ENCODE measurements around the gene ARNT2. TPM values are rescaled to one million over a fixed set of nuclear protein-coding genes. Genes with fewer than 3 reads are reported as not detected.

The ARNT2 gene
- total and polyA plus RNA-seq, 2 donors, result 1.4 to 2.4 TPM

- 97% methylated on average over 3 of the region's 3 CpGs for WGBS
Observed at GRCh38 chr15:80494756-80495155, 90.6 kb downstream of the ARNT2 start.

GRCh38 chr15:80495401-80495942 lies 91.3 kb downstream of the ARNT2 start:
- no peak overlapping the region for H3K4me3 ChIP-seq (ENCODE audit: low read length in 2 of 2)
- DNase-seq (ENCODE audit: low read depth in 6 of 9, low spot score in 9 of 9), result no peak
- no peak overlapping the region for H3K27ac ChIP-seq (ENCODE audit: low read depth in 1 of 2, low read length in 1 of 2)
- WGBS, result 96% methylated on average over 2 of the region's 2 CpGs
- H3K4me1 ChIP-seq (ENCODE audit: control insufficient read depth in 2 of 2, insufficient read depth in 2 of 2, low read length in 2 of 2), result no peaks in the 10 kb centered on the region
- H3K27me3 ChIP-seq (ENCODE audit: control insufficient read depth in 2 of 2, insufficient read depth in 1 of 2, low read length in 1 of 2), result no peaks in the 10 kb centered on the region
- H3K36me3 ChIP-seq (ENCODE audit: control insufficient read depth in 2 of 2, insufficient read depth in 2 of 2, low read length in 1 of 2), result no peaks in the 10 kb centered on the region
- H3K9me3 ChIP-seq (ENCODE audit: control insufficient read depth in 2 of 2, insufficient read depth in 1 of 2, low read length in 1 of 2), result no peaks in the 10 kb centered on the region

More at GRCh38 chr15:80494756-80495155, 90.6 kb downstream of the ARNT2 start:
- Histone ChIP-seq H3K27ac (ENCODE audit: low read depth in 1 of 2, low read length in 1 of 2) (no peak overlapping the region), H3K27me3 (ENCODE audit: control insufficient read depth in 2 of 2, insufficient read depth in 1 of 2, low read length in 1 of 2) (no peaks in the 10 kb centered on the region), H3K4me3 (ENCODE audit: low read length in 2 of 2) (no peak overlapping the region), H3K36me3 (ENCODE audit: control insufficient read depth in 2 of 2, insufficient read depth in 2 of 2, low read length in 1 of 2) (no peaks in the 10 kb centered on the region), H3K4me1 (ENCODE audit: control insufficient read depth in 2 of 2, insufficient read depth in 2 of 2, low read length in 2 of 2) (no peaks in the 10 kb centered on the region), H3K9me3 (ENCODE audit: control insufficient read depth in 2 of 2, insufficient read depth in 1 of 2, low read length in 1 of 2) (no peaks in the 10 kb centered on the region)
- DNase-seq (ENCODE audit: low read depth in 6 of 9, low spot score in 9 of 9), result no peak

- Histone ChIP-seq H3K9me3 (ENCODE audit: control insufficient read depth in 2 of 2, insufficient read depth in 1 of 2, low read length in 1 of 2) (no peaks in the 10 kb centered on the region), H3K27ac (ENCODE audit: low read depth in 1 of 2, low read length in 1 of 2) (no peak overlapping the region), H3K4me3 (ENCODE audit: low read length in 2 of 2) (no peak overlapping the region), H3K36me3 (ENCODE audit: control insufficient read depth in 2 of 2, insufficient read depth in 2 of 2, low read length in 1 of 2) (no peaks in the 10 kb centered on the region), H3K4me1 (ENCODE audit: control insufficient read depth in 2 of 2, insufficient read depth in 2 of 2, low read length in 2 of 2) (no peaks in the 10 kb centered on the region), H3K27me3 (ENCODE audit: control insufficient read depth in 2 of 2, insufficient read depth in 1 of 2, low read length in 1 of 2) (no peaks in the 10 kb centered on the region)
- 93% methylated on average over 2 of the region's 2 CpGs for WGBS
- no peak for DNase-seq (ENCODE audit: low read depth in 6 of 9, low spot score in 9 of 9)
Observed at GRCh38 chr15:80496096-80496495, 91.9 kb downstream of the ARNT2 start.

- Histone ChIP-seq H3K36me3 (ENCODE audit: control insufficient read depth in 2 of 2, insufficient read depth in 2 of 2, low read length in 1 of 2) (no peaks in the 10 kb centered on the region), H3K9me3 (ENCODE audit: control insufficient read depth in 2 of 2, insufficient read depth in 1 of 2, low read length in 1 of 2) (no peaks in the 10 kb centered on the region), H3K4me1 (ENCODE audit: control insufficient read depth in 2 of 2, insufficient read depth in 2 of 2, low read length in 2 of 2) (no peaks in the 10 kb centered on the region), H3K27me3 (ENCODE audit: control insufficient read depth in 2 of 2, insufficient read depth in 1 of 2, low read length in 1 of 2) (no peaks in the 10 kb centered on the region), H3K4me3 (ENCODE audit: low read length in 2 of 2) (no peak overlapping the region), H3K27ac (ENCODE audit: low read depth in 1 of 2, low read length in 1 of 2) (no peak overlapping the region)
- 96% methylated on average over 1 of the region's 1 CpG for WGBS
- DNase-seq (ENCODE audit: low read depth in 6 of 9, low spot score in 9 of 9), result no peak
Observed at GRCh38 chr15:80497221-80497620, 93.0 kb downstream of the ARNT2 start.

GRCh38 chr15:80498652-80499051 lies 94.5 kb downstream of the ARNT2 start:
- no peaks in the 10 kb centered on the region for H3K4me1 ChIP-seq (ENCODE audit: control insufficient read depth in 2 of 2, insufficient read depth in 2 of 2, low read length in 2 of 2)
- H3K36me3 ChIP-seq (ENCODE audit: control insufficient read depth in 2 of 2, insufficient read depth in 2 of 2, low read length in 1 of 2), result no peaks in the 10 kb centered on the region
- no peak overlapping the region for H3K27ac ChIP-seq (ENCODE audit: low read depth in 1 of 2, low read length in 1 of 2)
- DNase-seq (ENCODE audit: low read depth in 6 of 9, low spot score in 9 of 9), result no peak
- H3K9me3 ChIP-seq (ENCODE audit: control insufficient read depth in 2 of 2, insufficient read depth in 1 of 2, low read length in 1 of 2), result no peaks in the 10 kb centered on the region
- 97% methylated on average over 4 of the region's 4 CpGs for WGBS
- H3K4me3 ChIP-seq (ENCODE audit: low read length in 2 of 2), result no peak overlapping the region
- H3K27me3 ChIP-seq (ENCODE audit: control insufficient read depth in 2 of 2, insufficient read depth in 1 of 2, low read length in 1 of 2), result no peaks in the 10 kb centered on the region

GRCh38 chr15:80500021-80500420 lies 95.8 kb downstream of the ARNT2 start:
- DNase-seq (ENCODE audit: low read depth in 6 of 9, low spot score in 9 of 9), result no peak
- Histone ChIP-seq H3K27ac (ENCODE audit: low read depth in 1 of 2, low read length in 1 of 2) (no peak overlapping the region), H3K27me3 (ENCODE audit: control insufficient read depth in 2 of 2, insufficient read depth in 1 of 2, low read length in 1 of 2) (no peaks in the 10 kb centered on the region), H3K4me1 (ENCODE audit: control insufficient read depth in 2 of 2, insufficient read depth in 2 of 2, low read length in 2 of 2) (no peaks in the 10 kb centered on the region), H3K36me3 (ENCODE audit: control insufficient read depth in 2 of 2, insufficient read depth in 2 of 2, low read length in 1 of 2) (no peaks in the 10 kb centered on the region), H3K9me3 (ENCODE audit: control insufficient read depth in 2 of 2, insufficient read depth in 1 of 2, low read length in 1 of 2) (no peaks in the 10 kb centered on the region), H3K4me3 (ENCODE audit: low read length in 2 of 2) (no peak overlapping the region)
- 87% methylated on average over 1 of the region's 1 CpG for WGBS

- DNase-seq (ENCODE audit: low read depth in 6 of 9, low spot score in 9 of 9), result no peak
- no peak overlapping the region for H3K4me3 ChIP-seq (ENCODE audit: low read length in 2 of 2)
- 98% methylated on average over 8 of the region's 8 CpGs for WGBS
- H3K4me1 ChIP-seq (ENCODE audit: control insufficient read depth in 2 of 2, insufficient read depth in 2 of 2, low read length in 2 of 2), result no peaks in the 10 kb centered on the region
- H3K36me3 ChIP-seq (ENCODE audit: control insufficient read depth in 2 of 2, insufficient read depth in 2 of 2, low read length in 1 of 2), result no peaks in the 10 kb centered on the region
- H3K27ac ChIP-seq (ENCODE audit: low read depth in 1 of 2, low read length in 1 of 2), result no peak overlapping the region
- H3K27me3 ChIP-seq (ENCODE audit: control insufficient read depth in 2 of 2, insufficient read depth in 1 of 2, low read length in 1 of 2), result no peaks in the 10 kb centered on the region
- no peaks in the 10 kb centered on the region for H3K9me3 ChIP-seq (ENCODE audit: control insufficient read depth in 2 of 2, insufficient read depth in 1 of 2, low read length in 1 of 2)
Observed at GRCh38 chr15:80501476-80501875, 97.3 kb downstream of the ARNT2 start.

GRCh38 chr15:80502782-80503181 lies 98.6 kb downstream of the ARNT2 start:
- no peak for DNase-seq (ENCODE audit: low read depth in 6 of 9, low spot score in 9 of 9)
- Histone ChIP-seq H3K4me1 (ENCODE audit: control insufficient read depth in 2 of 2, insufficient read depth in 2 of 2, low read length in 2 of 2) (no peaks in the 10 kb centered on the region), H3K36me3 (ENCODE audit: control insufficient read depth in 2 of 2, insufficient read depth in 2 of 2, low read length in 1 of 2) (no peaks in the 10 kb centered on the region), H3K4me3 (ENCODE audit: low read length in 2 of 2) (no peak overlapping the region), H3K27ac (ENCODE audit: low read depth in 1 of 2, low read length in 1 of 2) (no peak overlapping the region), H3K27me3 (ENCODE audit: control insufficient read depth in 2 of 2, insufficient read depth in 1 of 2, low read length in 1 of 2) (no peaks in the 10 kb centered on the region), H3K9me3 (ENCODE audit: control insufficient read depth in 2 of 2, insufficient read depth in 1 of 2, low read length in 1 of 2) (no peaks in the 10 kb centered on the region)
- 94% methylated on average over 3 of the region's 3 CpGs for WGBS

GRCh38 chr15:80503319-80503952 lies 99.3 kb downstream of the ARNT2 start:
- DNase-seq (ENCODE audit: low read depth in 6 of 9, low spot score in 9 of 9), result no peak
- no peaks in the 10 kb centered on the region for H3K27me3 ChIP-seq (ENCODE audit: control insufficient read depth in 2 of 2, insufficient read depth in 1 of 2, low read length in 1 of 2)
- WGBS, result 94% methylated on average over 11 of the region's 11 CpGs

More at GRCh38 chr15:80503319-80503952, 99.3 kb downstream of the ARNT2 start:
- Histone ChIP-seq H3K4me1 (ENCODE audit: control insufficient read depth in 2 of 2, insufficient read depth in 2 of 2, low read length in 2 of 2) (no peaks in the 10 kb centered on the region), H3K27ac (ENCODE audit: low read depth in 1 of 2, low read length in 1 of 2) (no peak overlapping the region), H3K4me3 (ENCODE audit: low read length in 2 of 2) (no peak overlapping the region), H3K36me3 (ENCODE audit: control insufficient read depth in 2 of 2, insufficient read depth in 2 of 2, low read length in 1 of 2) (no peaks in the 10 kb centered on the region), H3K9me3 (ENCODE audit: control insufficient read depth in 2 of 2, insufficient read depth in 1 of 2, low read length in 1 of 2) (no peaks in the 10 kb centered on the region)
